T-helper 9 cell (primary cell): ENCODE measurements around the gene ROBO1.
"Not testable (repeated sequence)": the region's sequence is repeated elsewhere in the genome, so short reads cannot be mapped to it uniquely, and the experiment has no call there.

Experiments
- DNase-seq: peaks from one replicate; pipeline ENCODE4 v3.0.0-alpha.2; 2020

ROBO1 gene

DNA sequence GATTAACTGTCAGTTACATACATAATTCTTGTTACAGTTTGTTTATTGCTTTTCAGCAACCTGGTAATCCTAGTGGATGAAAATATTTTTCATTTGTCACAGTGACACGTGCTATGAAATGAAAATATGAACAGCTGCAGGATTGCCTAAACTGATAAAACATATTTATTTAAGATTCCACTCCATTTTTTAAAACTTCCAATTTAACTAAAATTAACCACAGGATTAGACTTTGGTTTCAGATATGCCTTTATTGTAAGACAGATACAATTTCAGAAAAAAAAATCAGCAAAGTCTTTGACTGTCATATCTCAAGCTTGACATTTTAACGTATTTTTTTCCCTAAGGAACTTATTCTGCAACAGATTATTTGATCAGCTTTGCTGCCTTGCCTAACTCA is 550.7 kb downstream of the ROBO1 start:
- DNase-seq = no peak

DNA sequence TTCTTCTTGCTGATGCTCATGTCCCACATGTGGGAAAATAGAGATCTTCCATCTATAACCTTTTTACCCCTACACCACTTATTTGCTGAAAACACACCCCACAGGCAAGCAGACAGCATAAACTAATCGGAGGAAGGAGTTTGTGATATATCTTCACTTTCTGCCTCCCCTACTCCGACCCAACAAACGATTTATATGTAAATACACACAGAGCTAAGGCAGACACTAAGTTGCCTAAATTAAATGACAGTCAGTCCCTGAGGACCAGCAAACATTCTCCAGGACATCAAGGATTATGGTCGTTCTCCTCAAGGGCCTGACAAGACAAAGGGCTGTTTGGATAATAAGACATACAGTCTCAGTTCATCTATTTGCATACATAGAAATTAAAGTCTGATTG is 552.5 kb downstream of the ROBO1 start:
- DNase-seq = no peak

DNA sequence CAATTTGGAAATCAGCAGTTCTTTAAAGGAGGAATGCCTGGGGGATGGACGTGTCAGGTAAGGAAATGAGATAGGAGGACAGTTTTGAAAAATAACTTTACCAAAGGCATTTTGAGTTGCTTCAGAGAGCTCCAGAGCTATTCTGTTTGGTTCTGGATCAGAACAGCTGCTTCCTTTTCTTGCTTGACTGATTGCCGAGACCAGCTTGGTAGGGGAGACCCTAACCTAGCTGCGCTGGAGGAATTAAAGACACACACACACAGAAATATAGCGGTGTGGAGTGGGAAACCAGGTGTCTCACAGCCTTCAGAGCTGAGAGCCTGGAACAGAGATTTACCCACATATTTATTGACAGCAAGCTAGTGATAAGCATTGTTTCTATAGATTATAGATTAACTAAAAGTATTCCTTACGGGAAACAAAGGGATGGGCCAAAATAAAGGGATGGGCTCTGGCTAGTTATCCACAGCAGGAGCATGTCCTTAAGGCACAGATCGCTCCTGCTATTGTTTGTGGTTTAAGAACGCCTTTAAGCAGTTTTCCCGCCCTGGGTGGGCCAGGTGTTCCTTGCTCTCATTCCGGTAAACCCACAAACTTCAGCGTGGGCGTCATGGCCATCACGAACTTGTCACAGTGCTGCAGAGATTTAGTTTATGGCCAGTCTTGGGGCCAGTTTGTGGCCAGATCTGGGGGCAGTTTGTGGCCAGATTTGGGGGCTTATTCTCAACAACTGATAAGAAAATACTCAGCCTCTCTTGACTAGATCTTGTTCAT is 556.0 kb downstream of the ROBO1 start:
- DNase-seq = no peak

DNA sequence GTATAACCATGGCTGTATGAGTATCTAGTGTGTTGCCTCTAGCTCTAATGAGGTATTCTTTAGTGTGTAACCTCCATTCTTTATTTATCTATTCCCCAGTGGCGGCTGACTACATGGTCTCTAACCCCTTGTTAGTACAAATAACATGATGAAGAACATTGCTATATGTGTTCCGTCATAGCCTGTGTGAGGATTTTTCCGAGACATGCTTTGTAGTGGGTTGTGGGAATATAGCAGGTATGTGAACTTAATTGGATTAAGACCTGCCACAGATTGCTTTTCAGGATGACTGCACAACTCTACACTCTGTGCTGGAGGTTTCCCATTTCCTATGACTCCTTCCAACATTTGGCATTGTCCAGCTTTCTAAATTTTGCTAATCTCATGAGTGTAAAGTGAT is 563.4 kb downstream of the ROBO1 start:
- no peak for DNase-seq

DNA sequence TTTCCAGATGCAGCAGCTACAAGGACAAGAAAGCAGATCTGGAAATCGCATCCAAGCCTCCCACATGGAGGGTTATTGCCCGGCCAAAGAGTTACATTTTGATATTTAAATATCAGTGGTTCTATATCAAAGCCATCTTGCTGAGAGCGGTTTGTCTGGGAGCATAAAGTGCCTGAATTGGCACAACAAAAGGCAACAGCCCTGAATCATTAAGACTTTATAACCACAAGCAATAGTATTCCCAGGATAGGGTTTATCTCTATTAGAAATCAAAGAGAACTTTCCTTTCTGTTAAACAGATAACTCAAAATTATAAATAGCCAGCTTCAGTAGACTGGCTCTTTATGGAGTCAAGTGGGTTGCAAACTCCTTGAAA is 564.7 kb downstream of the ROBO1 start:
- DNase-seq = no peak

DNA sequence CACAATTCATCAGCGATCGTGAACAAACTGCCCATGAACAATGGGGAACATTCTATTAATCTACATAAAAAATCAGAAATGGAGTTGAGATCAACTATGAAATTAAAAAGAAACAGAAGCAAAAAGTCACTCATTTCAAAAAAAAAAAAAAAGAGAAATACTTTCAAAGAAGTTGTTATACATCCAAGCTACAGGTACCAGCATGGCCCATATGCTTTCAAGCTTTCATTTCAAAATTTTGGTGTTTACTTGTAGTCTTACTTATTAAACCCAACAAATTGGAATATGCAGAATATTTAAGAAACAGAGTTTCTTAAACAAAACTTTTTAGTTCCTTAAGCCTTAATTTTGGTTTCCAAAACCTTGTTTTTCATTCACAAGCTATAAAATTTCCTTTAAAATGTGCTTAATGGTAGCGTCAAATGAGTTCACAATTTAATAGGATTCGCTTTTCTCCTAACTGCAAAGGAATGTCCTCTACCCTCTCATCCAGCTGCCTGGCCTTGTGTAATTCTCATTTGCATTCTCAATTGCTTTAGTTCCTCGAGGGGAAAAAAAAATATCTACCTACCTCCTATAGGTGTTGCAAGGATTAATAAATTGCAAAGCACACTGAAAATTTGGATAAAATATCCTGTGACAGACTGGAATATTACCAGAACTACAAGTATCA is 565.2 kb downstream of the ROBO1 start:
- no peak for DNase-seq

DNA sequence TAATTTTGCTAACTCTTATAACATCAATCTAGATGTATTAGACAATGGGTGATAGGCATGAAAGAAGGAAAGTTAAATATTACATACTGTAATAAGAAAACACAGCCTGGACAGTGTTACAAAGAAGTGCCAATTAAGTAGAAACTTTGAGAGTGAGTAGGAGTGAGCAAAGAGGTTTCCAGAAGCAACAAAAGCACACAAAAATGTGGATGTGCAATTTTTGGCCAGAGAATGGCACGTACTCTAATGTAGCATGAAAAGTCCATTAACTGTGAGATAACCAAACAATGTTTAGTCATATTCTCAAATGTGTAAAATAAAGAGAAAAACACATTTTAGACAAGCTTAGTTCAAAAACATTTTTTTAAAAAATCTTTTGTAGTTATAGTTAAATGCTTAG is 567.3 kb downstream of the ROBO1 start:
- no peak for DNase-seq

DNA sequence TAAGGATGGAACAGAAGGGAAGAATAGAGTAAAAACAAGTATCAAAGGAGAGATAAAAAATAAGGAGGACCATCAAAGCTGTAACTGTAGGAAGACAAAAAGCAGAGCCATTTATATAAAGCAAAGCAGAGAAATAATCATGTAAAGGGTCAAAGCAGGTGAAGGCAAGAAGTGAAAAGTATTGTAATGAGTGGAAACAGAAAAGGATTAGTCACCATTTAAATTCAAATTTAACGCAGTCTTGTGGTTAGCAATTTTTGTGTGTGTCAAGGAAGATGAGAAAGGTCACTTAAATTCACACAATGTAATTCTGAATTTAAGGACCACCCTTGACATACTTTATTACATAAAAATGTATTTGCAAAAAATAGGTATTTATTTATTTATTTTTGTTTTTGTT is 567.8 kb downstream of the ROBO1 start:
- DNase-seq = no peak

DNA sequence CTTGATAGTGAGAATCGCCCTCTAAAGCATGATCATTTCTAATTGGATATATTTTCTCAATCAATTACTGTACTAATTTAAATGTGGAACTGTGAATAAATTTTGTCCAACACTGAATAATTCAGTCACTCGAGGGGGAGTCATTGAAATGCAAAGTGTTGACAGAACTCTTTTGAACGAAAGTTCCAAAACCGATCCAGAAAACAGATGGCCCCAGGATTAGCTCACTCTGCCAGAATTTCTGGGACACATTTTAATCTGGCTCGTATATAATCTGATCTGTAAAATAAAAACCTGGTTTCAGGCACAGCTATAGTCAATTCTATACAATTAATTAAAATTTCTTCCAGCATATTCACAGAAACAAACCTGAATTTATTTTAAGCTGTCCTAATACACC is 580.4 kb downstream of the ROBO1 start:
- no peak for DNase-seq

DNA sequence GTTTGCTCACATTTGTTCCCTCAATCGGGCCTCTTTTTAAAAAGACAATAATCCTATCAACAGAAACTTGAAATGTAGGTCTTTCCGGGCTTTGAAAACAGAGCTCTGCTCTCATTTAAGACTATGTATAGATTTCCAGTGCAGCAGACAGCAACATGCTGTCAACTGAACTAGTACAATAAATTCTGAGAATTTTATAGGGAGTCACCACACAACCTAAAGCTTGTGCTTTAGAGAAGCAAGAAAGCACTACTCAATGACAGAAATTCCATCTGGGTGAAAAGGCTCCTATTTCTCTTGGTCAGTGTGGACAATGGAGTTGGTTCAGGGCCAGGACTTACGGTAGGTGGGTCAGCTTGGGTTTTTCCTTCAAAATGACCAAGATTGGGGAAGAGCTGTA is 583.5 kb downstream of the ROBO1 start:
- DNase-seq = no peak

DNA sequence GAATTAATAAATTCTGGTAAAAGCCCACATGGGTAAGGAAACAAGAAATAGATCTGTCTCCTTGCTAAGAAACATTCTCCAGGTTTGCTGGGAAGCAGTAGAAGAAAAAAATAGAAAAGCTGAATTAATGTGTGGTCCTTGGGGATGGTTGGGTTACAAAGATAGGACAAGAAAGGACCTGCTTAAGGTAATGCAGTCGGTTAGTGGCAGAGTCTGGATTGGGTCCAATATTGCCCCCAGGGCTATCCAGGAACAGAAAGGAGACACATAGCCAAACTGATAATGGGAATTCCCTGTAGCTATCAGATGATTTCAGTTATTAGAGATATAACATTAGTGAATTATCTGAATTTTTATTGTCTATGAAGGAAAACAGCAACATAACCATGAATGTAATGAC is 584.3 kb downstream of the ROBO1 start:
- no peak for DNase-seq

DNA sequence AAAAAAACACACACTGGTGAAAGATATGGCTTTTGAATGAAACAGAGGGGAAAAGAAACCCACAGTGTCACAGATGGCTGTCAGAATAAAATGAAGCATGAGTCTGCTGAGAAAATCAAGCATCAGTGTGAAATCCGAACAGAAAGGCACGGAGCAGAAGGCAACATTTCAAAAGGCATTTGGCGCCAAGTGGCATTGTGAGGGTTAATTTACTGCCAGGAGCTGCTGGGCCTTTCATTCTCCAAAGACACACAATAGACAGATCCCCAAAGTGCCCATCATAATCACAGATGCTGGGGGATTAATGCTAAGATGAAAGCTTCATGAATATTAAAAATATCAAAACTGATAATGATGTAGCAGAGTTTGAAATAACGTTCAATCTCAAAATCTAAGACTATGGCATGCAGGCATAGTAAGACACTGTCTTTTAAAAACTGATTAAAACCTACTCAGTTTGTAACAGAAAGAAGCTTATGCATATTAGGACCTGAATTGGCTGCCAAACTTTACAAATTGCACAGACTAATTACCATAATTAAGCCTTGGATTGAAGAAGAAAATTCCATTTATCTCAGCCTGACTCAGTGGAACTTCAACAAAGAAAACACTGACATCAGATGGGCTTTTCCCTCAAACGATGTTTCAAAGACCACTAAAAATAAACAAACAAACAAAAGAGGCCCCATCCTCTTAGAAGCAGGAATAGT is 589.2 kb downstream of the ROBO1 start:
- no peak for DNase-seq

DNA sequence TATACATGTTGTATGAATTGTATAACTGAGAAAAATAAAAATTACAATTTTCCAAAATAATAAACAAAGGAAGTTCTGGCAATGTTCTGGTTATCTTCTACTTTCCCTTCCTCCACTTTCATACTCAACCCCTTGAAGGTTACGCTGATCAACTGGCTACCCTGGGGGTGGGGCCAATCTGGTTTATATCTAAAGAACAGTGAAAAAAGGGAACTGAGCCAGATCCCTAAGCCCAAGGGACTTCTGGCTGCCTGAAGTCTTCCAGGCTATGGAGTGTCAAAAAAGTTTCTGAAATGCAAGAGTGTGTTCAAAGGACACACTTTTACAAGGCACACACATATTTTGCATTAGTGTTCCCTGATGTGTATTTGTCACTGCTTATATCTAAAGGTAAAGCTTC is 591.9 kb downstream of the ROBO1 start:
- DNase-seq = no peak

DNA sequence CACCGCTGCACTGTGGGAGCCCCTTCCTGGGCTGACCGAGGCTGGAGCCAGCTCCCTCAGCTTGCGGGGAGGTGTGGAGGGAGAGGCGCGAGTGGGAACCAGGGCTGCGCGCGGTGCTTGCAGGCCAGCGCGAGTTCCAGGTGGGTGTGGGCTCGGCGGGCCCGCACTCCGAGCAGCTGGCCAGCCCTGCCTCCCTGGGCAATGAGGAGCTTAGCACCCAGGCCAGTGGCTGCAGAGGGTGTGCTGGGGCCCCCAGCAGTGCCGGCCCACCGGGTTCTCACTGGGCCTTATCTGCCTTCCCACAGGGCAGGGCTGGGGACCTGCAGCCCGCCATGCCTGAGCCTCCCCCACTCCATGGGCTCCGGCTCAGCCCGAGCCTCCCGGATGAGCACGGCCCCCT is 594.5 kb downstream of the ROBO1 start:
- not testable (repeated sequence) for DNase-seq

DNA sequence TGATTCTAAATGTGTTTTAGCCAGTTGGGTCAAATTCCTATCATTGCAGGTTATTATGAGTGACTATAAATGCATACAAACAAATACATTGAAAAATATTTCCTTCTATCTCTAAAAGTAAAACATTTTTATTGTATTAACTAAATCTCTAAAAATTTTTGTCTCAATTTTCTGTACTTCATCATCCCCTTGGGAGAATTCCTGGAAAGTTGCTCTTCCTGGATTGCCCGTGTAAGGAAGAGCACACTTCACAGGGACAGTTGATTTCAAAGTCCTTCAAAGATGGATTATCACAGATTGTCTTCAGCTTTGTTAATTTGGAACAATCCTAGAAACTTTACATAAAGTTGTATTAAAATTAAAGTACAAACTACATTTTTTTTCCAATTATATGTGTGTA is 595.6 kb downstream of the ROBO1 start:
- no peak for DNase-seq

DNA sequence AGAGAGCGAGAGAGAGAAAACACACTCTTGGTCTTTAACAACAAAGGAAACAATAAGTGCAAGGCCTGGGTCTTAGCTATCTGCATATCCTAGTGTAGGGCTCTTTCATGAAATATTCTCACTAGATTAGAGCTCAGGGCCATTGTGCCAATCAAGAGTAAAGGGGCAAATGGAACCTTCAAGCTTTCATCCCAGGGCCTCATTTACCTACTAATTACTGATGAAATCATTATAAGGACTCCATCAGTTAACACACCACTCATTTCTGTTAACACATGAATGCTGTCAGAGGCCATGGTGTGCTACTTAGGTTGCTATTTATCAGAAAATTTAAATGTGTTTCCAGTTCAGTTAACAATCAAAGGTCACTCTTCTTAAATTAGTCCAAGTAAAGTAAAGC is 597.8 kb downstream of the ROBO1 start:
- DNase-seq = no peak

DNA sequence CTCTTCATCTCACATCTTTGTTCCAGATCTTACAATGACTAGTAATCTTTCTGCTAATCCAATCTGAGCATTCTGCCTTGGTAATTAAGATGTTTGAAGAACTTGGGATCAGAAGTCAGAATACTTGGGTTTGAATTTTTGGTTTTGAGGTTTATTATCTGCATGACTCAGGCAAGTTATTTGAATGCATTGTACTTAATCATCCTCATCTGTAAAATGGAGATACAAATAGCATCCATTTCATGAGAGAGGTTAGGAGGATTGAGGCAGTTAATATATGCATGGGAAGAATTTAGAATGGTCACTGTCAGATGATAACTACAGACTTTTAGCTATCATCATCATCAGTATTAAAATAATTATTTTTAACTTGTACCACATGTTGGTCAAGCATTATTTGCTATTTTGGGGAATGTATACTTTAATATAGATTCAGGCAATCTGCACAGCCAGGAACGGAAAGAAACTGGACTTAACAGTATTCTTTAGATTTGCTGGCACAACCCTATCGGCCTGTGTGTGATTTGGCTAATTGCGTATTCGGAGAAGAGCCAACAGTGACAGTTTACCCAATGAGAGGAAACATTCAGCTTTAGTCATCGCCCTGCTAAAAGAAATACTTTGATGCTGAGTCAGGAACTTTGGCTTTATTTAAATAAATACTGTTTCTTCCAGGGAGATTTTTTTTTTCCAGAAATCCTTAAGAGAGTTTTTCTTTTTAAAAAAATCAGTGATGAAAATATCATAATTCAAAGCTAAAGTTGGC is 600.0 kb downstream of the ROBO1 start:
- DNase-seq = no peak

DNA sequence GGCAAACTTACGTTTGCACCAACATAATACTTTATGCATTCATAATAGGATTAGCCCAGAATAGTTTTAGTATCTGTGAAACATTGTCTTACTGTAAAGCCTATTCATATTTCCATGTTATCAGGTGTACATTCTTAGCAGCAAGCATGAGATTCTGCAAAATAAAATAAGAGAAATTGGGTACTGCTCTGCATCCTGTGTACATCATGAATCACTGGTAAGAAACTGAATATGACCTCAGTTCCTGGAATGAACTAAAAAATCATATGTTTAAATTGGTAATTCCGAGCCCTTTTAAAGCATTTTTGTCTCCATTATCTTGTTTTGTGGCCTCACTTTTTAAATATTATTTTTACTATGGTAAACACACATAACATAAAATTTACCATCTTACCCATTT is 605.1 kb downstream of the ROBO1 start:
- DNase-seq = no peak

DNA sequence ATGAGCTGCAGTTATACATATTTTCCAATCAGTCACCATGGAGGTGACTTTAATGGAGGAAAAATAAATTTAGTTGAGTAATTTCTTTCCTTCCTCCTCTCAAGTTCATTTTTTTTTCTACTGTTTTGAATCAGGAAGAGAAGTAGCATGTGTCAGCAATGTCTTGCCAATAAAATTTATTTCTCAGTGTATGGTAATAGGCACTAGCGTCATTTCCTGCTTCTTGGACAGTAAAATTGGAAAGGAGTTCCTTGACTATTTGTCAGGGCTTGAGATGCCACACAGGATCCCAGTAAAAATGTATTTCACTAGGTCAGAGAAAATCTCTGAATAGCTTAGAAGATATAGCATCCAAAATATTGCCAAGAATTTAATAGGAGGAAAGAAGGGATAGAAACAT is 605.9 kb downstream of the ROBO1 start:
- DNase-seq = no peak

DNA sequence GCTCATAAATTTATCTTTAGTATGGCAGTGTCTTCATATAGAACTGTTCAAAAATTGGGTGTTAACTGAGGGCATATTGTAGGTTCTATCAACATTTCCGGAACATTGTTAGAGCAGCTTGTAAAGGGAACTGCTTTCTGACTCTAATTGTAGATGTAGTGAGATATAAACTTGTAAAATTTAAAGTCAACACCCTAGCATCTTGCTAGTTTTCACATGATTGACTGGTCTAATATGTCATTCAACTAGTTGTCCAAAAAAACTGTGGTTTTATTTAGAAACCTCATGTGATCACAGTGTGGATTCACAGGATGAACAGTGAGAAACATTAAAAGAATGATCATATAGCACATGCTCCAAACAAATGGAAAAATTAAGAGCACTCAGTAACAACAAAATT is 607.4 kb downstream of the ROBO1 start:
- no peak for DNase-seq

DNA sequence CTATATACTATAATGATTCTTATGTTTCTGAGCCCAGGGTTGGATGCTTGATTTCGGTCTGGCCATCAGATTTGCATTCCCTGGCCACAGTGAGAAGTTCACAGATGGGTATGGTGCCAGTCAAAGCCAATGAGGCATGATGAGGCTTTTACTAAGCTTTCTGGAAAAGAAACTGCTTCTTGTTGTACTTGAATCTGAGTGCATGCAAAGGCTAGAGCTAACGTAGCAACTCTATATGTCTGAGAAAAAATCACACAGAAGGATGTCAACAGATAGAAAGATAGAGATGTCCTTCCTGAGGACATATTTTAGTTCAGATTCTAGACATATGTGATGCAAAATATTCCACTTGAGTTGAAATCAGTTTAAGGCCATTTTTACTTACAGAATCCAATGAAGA is 608.1 kb downstream of the ROBO1 start:
- no peak for DNase-seq

DNA sequence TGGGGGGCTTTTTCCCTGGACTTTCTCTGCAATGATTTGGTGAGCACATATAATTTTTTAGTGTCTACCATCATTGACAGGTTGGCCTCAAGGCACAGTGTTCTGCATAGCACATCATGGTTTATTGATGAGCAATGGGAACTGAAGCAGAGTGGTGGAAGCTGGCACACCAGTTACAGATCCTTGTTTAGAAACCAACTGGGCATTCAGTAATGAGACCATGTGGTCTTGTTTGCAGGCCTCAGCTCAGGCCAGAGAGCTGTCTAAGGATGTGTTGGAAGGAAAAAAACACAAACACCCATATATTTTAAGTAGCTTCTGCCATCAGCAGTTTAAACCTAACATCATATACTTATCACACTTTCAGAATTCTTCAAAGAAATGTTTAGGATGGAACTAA is 610.6 kb downstream of the ROBO1 start:
- DNase-seq = no peak

DNA sequence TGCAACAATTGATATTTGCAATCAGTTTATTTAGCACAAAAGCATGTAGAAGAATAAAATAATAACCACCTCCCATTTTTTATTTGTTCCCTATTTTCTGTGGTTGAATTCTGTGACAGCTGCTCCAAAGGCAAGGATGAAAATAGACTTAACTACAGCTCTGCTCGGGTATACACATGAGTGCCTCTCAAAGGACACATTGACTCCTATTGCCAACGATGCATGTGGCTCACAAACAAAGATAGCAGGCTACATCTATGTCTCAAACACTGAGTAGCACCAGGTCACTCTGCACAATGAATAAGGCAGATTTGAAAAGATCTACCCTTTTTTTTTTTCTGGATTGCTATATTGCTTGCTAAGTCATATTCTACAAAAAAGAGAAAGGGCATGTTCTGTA is 612.9 kb downstream of the ROBO1 start:
- no peak for DNase-seq
